GM06990 (cell line): Measurements from ENCODE around the gene CDH8.

Experiments used
- DNase-seq: peaks from one replicate; pipeline ENCODE4 v3.0.0-alpha.2; 2011; ENCODE audit not compliant: insufficient read length; ENCODE audit errors: extremely low read depth
- H3K27me3 ChIP-seq: replicated peaks from 2 replicates; pipeline ENCODE4 v1.6.0; 2011; ENCODE audit warnings: low read length; ENCODE audit not compliant: control insufficient read depth, insufficient read depth
- H3K36me3 ChIP-seq: 2 replicates; pipeline ENCODE4 v1.5.1; 2011; ENCODE audit warnings: low read length; ENCODE audit not compliant: control insufficient read depth, insufficient read depth
- H3K4me3 ChIP-seq: replicated peaks from 2 replicates; pipeline ENCODE4 v1.5.1; 2011; ENCODE audit warnings: low read depth, mild to moderate bottlenecking, control low read depth, low read length
- TF ChIP-seq, protein P1 (sequence below): IDR thresholded peaks from 2 replicates; pipeline ENCODE4 v1.5.1; 2011; ENCODE audit warnings: low read length, control low read depth, mild to moderate bottlenecking, inconsistent platforms; ENCODE audit not compliant: insufficient read depth, poor library complexity, severe bottlenecking

Gene CDH8

DNA sequence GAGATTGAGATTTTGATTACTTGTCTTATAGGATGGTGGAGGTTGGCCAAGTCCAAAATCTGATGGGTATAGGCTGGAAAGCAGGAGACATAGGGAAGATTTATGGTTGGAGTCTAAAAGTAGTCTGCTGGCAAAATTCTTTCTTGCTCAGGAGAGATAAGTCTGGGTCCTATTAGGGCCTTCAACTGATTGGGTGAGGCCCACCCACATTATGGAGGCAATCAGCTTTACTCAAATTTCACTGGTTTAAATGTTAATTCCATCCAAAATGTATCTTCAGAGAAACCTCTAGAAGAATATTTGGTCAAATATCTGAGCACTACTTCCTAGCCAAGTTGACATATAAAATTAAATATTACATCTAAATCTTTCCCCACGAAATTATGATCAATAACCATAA is 31.7 kb upstream of the CDH8 start:
- H3K27me3 ChIP-seq: no peaks in the 10 kb centered on the region
- no peak overlapping the region for H3K4me3 ChIP-seq
- H3K36me3 ChIP-seq: no peaks in the 10 kb centered on the region
- TF ChIP-seq, protein P1, sequence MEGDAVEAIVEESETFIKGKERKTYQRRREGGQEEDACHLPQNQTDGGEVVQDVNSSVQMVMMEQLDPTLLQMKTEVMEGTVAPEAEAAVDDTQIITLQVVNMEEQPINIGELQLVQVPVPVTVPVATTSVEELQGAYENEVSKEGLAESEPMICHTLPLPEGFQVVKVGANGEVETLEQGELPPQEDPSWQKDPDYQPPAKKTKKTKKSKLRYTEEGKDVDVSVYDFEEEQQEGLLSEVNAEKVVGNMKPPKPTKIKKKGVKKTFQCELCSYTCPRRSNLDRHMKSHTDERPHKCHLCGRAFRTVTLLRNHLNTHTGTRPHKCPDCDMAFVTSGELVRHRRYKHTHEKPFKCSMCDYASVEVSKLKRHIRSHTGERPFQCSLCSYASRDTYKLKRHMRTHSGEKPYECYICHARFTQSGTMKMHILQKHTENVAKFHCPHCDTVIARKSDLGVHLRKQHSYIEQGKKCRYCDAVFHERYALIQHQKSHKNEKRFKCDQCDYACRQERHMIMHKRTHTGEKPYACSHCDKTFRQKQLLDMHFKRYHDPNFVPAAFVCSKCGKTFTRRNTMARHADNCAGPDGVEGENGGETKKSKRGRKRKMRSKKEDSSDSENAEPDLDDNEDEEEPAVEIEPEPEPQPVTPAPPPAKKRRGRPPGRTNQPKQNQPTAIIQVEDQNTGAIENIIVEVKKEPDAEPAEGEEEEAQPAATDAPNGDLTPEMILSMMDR: no peak
- DNase-seq: no peak

DNA sequence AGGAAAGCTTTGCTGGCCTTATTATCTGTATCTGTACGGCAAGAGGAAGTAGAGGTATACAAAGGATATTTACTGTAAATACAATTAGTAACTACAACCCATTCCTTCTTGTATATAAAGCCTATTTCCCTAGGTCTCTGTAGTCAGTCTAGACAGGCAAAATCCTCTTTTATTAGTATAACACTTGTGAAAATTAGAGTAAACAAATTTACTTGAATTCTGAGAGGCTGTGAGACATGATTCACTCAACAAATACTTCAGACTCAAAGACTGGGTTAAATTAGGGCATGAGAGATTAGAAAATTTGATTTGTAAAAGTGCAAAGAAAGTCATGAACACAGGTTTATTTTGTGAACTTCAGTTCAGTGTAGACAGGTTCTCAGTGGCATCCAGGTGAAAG is 30.9 kb upstream of the CDH8 start:
- no peak overlapping the region for H3K4me3 ChIP-seq
- no peaks in the 10 kb centered on the region for H3K36me3 ChIP-seq
- H3K27me3 ChIP-seq: no peaks in the 10 kb centered on the region
- TF ChIP-seq, protein P1: no peak
- no peak for DNase-seq

DNA sequence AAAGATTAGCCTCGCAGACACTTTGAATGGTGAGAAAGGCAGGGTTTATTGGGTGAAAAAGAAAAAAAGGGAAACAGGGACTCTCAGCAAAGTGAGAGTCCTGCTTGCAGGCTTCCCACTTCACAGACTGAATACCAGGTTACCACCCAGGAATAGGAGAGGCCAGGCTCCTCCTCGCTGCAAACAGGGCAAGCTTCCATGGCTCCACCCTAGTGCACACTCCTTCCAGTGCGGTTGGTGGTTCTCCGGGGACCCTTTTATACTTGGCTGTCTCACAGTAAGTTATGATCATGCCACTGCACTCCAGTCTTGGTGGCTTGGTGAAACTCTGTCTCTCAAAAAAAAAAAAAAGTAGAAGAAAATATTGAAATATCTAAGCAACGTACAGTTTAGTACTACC is 30.5 kb upstream of the CDH8 start:
- TF ChIP-seq, protein P1: no peak
- no peaks in the 10 kb centered on the region for H3K36me3 ChIP-seq
- DNase-seq: no peak
- H3K4me3 ChIP-seq: no peak overlapping the region
- H3K27me3 ChIP-seq: no peaks in the 10 kb centered on the region

- no peaks in the 10 kb centered on the region for H3K27me3 ChIP-seq
- no peak for DNase-seq
- no peaks in the 10 kb centered on the region for H3K36me3 ChIP-seq
- H3K4me3 ChIP-seq: no peak overlapping the region
- TF ChIP-seq, protein P1: no peak
Measured at GRCh38 chr16:62064173-62064572, 27.9 kb upstream of the CDH8 start.

DNA sequence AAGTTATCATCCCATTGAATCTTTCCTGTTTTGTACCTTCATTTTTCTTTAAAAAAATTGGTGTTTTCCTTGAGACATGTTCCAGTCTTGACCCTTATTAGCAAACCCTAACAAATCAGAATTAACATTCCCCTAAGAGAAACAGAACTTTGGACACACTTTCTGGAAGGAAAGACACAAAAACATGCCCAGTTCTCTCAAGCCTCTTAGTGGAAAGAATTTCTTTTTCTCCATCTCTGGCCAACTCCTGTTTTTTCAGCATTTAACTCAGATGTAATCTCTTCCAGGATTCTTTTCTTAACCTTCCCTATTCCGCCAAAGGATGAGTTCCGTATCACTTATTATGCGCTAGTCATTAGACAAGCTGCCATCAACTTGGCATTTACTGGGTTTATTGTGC is 23.9 kb upstream of the CDH8 start:
- Histone ChIP-seq H3K27me3 (no peaks in the 10 kb centered on the region), H3K4me3 (no peak overlapping the region), H3K36me3 (no peaks in the 10 kb centered on the region)
- no peak for DNase-seq
- TF ChIP-seq, protein P1: no peak

DNA sequence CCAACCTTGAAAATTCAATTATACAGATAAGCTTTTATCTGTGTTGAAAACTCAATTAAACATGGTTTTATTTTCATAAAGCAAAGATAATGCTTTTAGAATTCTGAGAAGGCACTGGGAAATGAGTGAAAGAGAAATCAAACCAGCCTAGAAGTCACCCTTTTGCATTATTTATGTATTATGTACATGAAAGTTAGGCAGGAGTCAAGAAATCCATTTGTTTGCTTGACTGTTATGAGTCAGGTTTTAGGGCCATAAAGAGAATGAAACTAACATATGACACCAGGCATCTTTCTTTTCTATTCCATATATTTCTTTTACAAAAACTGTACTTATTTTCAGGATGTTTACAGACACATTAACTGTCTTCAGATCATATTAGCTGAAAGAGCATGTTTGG is 23.3 kb upstream of the CDH8 start:
- H3K36me3 ChIP-seq: no peaks in the 10 kb centered on the region
- H3K4me3 ChIP-seq: no peak overlapping the region
- H3K27me3 ChIP-seq: no peaks in the 10 kb centered on the region
- DNase-seq: no peak
- TF ChIP-seq, protein P1: no peak
